ENCODE data around the gene ROPN1L.
"Not testable (repeated sequence)": the region's sequence is repeated elsewhere in the genome, so short reads cannot be mapped to it uniquely, and the experiment has no call there.

The ROPN1L gene

GRCh38 chr5:10441083-10441991, at the start of gene ROPN1L:
TSS of gene ROPN1L (plus strand) at chr5:10441879. CDS start at chr5:10442168, 289 bp downstream.
- in situ Hi-C loops (cut with MboI; ENCODE audit: low sequenced_read_pairs): no loop called here

GRCh38 chr5:10392567-10393328, 48.9 kb upstream of the ROPN1L start:
- in situ Hi-C loops (cut with MboI; ENCODE audit: low sequenced_read_pairs): not testable (repeated sequence)

DNA sequence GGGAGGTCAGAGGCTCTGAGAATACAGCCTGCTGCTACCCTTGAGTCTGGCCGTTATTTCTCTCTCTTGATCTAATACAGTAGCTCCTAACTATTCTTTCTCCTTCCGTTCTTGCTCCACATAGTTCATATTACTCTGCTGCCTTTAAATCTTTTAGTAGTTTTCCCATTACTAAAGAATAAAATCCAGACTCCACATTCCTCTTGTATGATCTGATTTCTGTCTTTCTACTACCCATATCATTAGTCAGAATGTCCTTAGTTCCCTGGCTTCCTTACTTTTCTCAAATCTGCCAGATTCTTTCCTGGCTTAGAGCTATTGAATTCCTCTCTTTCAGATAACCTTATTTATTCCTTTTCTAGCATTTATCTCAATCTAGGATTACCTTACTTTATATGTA, 48.2 kb upstream of the ROPN1L start:
- in situ Hi-C loops (cut with MboI; ENCODE audit: low sequenced_read_pairs): no loop called here

DNA sequence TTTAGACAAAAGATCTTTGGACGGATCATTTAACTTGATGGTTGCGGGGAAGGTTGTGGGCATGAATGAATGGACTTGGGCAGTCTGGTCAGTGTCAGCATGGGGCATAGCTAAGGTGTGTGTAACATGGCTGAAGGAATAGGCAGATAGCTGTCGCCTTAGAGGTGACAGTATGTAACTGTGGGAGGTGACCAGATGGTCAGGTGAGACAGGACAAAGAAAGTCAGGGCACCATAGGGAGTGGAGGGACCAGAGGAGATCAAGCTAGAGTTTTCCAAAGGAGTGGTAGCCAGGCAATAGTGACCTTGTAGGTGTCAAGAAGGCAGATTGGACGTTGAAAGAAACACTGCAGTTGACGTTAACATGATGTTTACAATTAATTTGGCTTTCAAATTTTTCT, 45.1 kb upstream of the ROPN1L start:
- in situ Hi-C loops (cut with MboI; ENCODE audit: low sequenced_read_pairs): no loop called here

- in situ Hi-C loops (cut with MboI; ENCODE audit: low sequenced_read_pairs): no loop called here
Measured at GRCh38 chr5:10399839-10400238, 41.8 kb upstream of the ROPN1L start.

DNA sequence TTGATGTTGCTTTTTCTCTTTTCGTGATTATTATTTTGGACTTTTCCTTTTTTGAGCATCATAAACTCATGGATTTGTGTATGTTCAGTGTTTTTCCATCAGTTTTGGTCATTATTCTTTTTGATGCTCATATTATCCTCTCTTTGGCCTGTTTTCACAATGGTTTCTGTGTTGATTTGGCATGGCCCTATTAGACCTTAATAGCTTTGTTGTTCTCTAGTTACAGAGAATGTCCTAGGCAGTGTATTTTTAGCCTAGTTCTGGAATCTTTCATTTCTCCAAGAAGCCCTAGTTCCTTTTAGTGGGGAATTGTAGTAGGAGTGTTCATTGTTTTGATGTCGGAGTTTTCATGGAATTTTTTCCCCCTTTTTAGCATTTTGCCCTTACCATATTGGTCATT, 41.3 kb upstream of the ROPN1L start:
- in situ Hi-C loops (cut with MboI; ENCODE audit: low sequenced_read_pairs): no loop called here

DNA sequence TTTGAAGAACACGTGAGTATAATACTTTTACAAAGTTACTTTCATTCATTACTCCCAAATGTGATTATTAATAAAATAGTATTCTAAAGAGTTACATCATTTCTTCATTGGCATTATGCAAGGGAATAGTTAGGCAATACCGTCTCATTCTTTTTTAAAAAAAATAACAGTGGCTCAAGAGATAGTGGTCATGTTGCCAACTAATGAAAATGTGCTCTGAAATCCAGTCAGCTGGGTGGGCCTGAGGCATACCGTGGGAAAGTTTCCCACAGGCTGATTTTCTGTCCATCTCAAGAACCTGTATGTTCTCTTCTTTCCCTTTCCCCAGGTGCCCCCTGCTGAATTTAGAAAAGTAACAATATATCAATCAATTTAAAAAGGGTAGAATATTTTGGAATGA, 40.8 kb upstream of the ROPN1L start:
- in situ Hi-C loops (cut with MboI; ENCODE audit: low sequenced_read_pairs): no loop called here

DNA sequence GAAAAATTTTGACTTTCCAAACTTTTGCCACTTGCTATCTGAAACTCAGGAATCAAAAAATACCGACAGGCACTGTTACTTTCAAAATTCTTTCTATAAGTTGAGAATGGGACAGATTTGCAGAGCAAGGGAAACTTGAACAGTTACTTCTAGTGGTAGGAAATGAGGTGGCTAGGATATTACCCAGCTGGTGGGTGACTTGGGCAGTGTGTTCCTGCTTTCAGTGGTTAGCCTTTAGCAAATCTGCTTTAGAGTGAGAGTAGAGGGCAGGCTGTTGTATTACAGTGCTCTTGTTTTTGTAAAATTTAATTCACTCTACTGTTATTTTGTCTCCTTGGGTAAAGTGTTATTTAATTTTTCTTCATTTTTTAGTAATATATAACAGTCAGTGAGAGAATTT, 40.2 kb upstream of the ROPN1L start:
- in situ Hi-C loops (cut with MboI; ENCODE audit: low sequenced_read_pairs): no loop called here

- in situ Hi-C loops (cut with MboI; ENCODE audit: low sequenced_read_pairs): no loop called here
Measured at GRCh38 chr5:10403829-10404228, 37.9 kb upstream of the ROPN1L start.

GRCh38 chr5:10406651-10407050, 35.0 kb upstream of the ROPN1L start:
- in situ Hi-C loops (cut with MboI; ENCODE audit: low sequenced_read_pairs): no loop called here

- in situ Hi-C loops (cut with MboI; ENCODE audit: low sequenced_read_pairs): no loop called here
Measured at GRCh38 chr5:10409504-10409903, 32.2 kb upstream of the ROPN1L start.

DNA sequence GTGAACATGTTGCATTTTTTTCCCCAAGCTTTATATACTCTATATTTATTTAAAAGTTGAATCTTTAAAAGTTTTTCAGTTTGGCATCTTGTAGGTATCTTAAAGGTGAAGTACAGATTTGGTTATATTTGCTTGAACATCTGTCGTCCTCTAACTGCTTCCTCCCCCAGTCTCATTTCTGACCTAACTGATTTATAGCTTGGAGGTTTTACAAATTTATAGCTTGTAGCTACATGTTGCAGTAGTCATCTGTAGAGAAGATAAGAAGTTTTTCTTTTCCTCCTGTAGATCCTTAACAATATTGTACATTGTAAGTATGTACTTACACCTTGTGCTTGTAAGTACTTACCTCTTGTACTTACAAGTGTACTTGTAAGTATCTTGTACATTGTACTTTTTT, 31.0 kb upstream of the ROPN1L start:
- in situ Hi-C loops (cut with MboI; ENCODE audit: low sequenced_read_pairs): no loop called here

DNA sequence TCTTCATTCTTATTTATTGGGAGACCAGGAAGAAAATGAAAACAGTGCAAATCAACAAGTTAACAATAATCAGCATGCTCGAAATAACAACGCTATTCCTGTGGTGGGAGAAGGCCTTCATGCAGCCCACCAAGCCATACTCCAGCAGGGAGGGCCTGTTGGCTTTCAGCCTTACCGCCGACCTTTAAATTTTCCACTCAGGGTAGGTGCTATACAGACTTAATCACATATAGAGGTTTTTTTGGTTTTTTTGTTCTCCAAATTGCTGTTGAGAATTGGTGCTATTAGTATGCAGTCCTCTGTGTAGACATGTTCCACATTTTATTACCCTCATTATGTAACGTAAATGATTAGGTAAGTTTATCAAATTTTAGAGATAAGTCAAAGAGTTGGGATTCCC, 30.3 kb upstream of the ROPN1L start:
- in situ Hi-C loops (cut with MboI; ENCODE audit: low sequenced_read_pairs): no loop called here

DNA sequence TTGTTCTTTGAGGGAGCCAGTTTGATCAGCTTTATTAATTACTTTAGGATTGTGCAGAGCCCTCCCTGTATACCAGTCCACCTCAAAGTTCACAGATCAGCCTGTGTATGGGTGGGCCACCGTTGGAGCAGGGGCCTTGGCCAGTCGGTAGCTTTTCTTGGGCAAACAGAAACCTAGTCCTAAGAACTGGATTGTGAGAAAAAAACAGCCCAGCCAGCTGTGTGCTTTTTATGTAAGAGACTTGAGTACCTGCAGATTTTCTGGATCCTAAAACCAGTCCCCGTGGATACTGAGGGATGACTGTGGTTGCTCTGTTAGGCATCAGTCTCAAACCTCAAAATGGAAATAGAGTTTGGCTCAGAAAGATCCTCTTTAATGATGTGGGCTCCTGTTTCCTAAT, 24.8 kb upstream of the ROPN1L start:
- in situ Hi-C loops (cut with MboI; ENCODE audit: low sequenced_read_pairs): no loop called here

- in situ Hi-C loops (cut with MboI; ENCODE audit: low sequenced_read_pairs): no loop called here
Measured at GRCh38 chr5:10418654-10419345, 22.9 kb upstream of the ROPN1L start.

GRCh38 chr5:10420468-10420867, 21.2 kb upstream of the ROPN1L start:
- in situ Hi-C loops (cut with MboI; ENCODE audit: low sequenced_read_pairs): no loop called here

DNA sequence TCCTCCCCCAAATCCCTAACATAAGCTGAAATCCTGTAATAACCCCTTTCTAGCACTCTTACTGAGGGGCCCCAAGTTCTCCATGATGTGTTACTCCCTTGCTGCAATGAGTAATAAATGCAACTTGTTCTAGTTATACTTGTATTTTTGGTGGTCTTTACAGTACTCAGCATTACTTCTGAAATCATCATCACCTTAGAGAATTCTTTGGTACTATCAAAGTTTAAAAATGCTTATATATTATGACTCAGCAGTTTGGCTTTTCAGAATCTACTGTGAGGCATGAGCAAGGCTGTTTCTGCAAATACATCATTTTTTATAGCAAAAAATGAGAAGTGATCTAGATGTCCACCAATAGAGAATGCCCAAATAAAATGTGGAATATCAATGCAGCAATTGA, 20.7 kb upstream of the ROPN1L start:
- in situ Hi-C loops (cut with MboI; ENCODE audit: low sequenced_read_pairs): no loop called here

DNA sequence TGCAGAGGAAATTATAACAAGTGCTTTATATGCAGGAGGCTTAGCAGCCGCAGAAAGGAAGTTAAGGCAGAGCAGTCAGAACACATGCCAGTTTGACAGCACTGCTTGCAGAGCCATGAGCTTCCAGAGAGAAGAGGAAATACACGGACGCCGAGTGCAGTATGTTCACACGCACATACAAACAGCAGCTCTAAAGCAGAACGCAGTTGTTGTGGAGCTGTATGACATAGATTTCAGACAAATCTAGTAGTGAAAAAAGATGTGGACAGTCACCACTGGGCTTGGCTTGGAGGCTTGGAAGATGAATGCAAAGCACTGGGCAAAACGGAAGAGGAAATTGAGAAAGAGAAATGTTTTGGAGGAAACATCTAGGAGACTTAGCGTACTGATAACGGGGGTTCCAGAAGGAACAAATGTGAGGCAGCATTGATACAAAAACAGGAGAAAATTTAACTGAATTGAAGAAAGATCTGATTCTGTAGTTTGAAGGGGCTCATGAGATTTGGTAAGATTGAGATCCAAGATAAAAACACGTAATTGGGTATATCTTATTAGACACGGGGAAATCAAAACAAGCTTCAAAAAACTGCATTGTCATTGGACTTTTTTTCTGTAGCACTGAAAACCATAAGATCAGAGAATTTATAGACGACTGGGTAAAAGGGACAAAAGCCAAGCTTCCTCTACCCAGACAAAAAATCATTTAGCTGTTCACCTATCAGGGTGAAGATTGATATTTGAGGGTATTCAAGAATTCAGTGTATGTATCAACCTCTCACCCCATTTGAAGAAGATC, 19.6 kb upstream of the ROPN1L start:
- in situ Hi-C loops (cut with MboI; ENCODE audit: low sequenced_read_pairs): no loop called here

GRCh38 chr5:10423022-10423421, 18.7 kb upstream of the ROPN1L start:
- in situ Hi-C loops (cut with MboI; ENCODE audit: low sequenced_read_pairs): no loop called here

DNA sequence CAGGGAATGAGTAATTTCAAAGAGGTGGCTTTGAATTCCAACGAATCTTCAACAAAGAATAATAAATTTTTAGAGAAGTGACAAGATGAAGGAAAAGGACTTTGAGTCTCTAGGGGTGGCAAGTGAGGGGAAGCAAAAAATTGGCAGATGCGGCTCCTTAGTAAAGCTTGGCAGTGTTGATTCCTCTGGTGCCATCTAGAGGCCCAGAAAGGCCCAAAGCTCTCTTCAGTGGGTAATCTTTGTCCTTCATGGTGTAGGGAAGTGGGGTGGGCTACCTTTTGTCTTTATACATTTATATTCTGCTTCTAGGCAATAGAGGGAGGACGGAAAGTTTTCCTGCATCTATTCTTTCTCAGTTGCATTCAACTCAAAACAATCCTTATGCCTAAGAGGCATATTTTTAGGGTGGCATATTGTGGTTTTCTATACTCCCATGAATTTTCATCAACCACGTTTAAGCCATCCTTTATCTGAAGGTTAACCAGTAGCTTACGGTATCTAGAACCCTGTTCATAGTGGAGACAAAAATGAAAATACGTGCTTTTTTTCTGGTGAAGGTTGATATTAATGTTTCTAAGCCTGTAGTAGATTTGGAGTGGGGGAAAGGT, 17.5 kb upstream of the ROPN1L start:
- in situ Hi-C loops (cut with MboI; ENCODE audit: low sequenced_read_pairs): no loop called here
